ENCODE measurements around the gene HLA-DMB. TPM values are rescaled to one million over a fixed set of nuclear protein-coding genes. Genes with fewer than 3 reads are reported as not detected.
"Not testable (repeated sequence)": the region's sequence is repeated elsewhere in the genome, so short reads cannot be mapped to it uniquely, and the experiment has no call there.

The HLA-DMB gene
- total RNA-seq, 2 experiments from 2014 or later = 14.4 to 14.7 TPM

DNA sequence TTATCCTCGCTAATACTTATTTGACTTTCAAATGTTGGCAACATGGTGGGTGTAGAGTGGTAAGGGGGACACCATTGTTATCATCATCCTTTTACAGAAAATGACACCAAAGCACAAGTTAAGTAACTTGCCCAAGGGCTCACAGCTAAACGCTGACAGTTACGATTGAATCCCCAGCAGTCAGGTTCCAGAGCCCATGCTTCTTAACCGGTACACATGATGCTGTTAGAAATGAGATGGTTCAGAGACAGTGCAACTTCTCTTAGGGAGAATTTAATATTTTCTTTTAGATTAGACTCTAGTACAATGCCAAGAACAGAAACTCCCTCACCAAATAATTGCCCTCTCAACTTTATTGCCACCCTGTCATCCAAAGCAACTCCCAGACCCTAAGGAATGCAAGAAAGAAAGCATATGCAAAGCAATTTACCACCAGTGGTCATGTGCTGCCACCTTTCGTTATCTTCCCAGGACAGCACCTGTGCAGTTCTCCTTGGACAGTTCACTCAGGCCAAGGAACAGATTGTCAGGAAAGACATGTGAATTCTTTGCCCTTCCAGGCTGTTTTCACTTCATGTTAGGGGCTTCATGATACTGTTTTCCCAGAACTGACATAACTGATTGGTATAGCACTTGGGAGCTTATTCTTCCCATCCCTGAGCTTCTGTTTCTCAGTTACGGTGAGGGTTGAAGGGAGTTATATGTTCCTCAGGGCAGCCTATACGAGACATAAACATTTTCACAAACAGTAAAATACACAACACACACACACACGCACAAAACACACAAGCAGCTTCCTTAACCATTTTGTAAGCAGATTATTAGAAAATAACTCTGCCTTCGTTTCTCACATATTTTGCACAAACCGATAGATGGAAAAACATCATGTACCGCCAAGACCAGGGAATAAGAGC, 7.0 kb upstream of the HLA-DMB start:
- no peak for ATAC-seq
- POLR2A ChIA-PET = interaction anchor here (13.5 kb wide), 1 partner anchor 22 kb away, joined by 307 read pairs; the partner anchor contains the start of gene BRD2
- CTCF ChIA-PET = interaction anchor here (0.6 to 2.6 kb wide), 20 partner anchors 8 to 322 kb away, joined by 3 to 62 read pairs (median 4); partner anchors contain the start of genes BRD2 and TAP2
- Mint-ChIP-seq H3K4me1 (ENCODE audit: low read depth) (peaks cover 78% of the 10 kb centered on the region), H3K9me3 (ENCODE audit: insufficient read depth) (no peaks in the 10 kb centered on the region), H3K27me3 (ENCODE audit: low read depth) (no peaks in the 10 kb centered on the region), H3K27ac (no peak overlapping the region), H3K36me3 (ENCODE audit: low read depth) (peaks cover 11% of the 10 kb centered on the region), H3K4me3 (no peak overlapping the region)
- peak; percentile 67 for DNase-seq

DNA sequence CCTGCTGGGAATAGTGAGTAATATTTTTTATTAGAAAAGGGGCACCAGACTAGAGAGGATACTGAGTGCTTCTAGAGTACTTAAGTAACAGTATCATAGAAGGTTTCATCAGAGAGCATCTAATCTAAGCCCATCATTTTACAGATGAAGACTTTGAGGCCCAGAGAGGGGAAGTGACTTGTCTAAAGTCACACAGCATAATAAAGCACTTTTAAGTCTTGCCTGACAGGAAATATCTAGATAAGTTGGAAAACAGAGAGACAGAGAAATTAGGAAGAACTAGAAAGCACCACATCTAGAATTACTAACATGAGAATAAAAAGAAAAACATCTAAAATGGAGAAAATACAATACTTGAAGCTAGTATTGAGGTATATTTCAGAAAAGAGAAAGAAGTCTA, 6.1 kb upstream of the HLA-DMB start:
- Mint-ChIP-seq H3K4me3 (no peak overlapping the region), H3K36me3 (ENCODE audit: low read depth) (peaks cover 11% of the 10 kb centered on the region), H3K27me3 (ENCODE audit: low read depth) (no peaks in the 10 kb centered on the region), H3K27ac (no peak overlapping the region), H3K9me3 (ENCODE audit: insufficient read depth) (no peaks in the 10 kb centered on the region), H3K4me1 (ENCODE audit: low read depth) (peaks cover 78% of the 10 kb centered on the region)
- ChIA-PET CTCF (interaction anchor here (0.9 to 2.6 kb wide), 13 partner anchors 12 to 108 kb away, joined by 3 to 62 read pairs (median 6); partner anchors contain the start of genes BRD2 and TAP2), POLR2A (interaction anchor here (13.5 kb wide), 1 partner anchor 23 kb away, joined by 307 read pairs; the partner anchor contains the start of gene BRD2)
- ATAC-seq = no peak
- DNase-seq = no peak

DNA sequence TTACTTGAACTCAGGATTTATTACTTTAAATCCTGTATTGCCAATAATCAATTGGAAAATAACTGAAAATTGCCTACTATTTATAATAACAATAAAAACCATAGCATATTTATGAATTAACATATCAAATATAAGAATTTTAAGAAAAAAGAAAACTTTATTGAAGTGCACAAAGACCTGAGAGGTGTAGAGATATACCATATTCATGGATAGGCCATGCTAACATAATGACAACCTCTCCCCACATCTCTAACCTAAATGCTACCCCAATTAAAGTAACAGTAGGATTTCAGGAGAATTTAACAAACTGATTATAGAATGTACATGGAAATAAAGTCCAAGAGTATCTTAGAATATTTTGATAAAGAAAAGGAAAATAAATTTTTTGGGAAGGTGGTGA, 5.1 kb upstream of the HLA-DMB start:
- no peak overlapping the region for H3K27ac Mint-ChIP-seq
- H3K27me3 Mint-ChIP-seq (ENCODE audit: low read depth) = no peaks in the 10 kb centered on the region
- H3K4me3 Mint-ChIP-seq = no peak overlapping the region
- peaks cover 11% of the 10 kb centered on the region for H3K36me3 Mint-ChIP-seq (ENCODE audit: low read depth)
- ATAC-seq (no peak), DNase-seq (no peak)
- H3K9me3 Mint-ChIP-seq (ENCODE audit: insufficient read depth) = no peaks in the 10 kb centered on the region
- peaks cover 86% of the 10 kb centered on the region for H3K4me1 Mint-ChIP-seq (ENCODE audit: low read depth)
- POLR2A ChIA-PET = no interaction called here
- CTCF ChIA-PET = no interaction called here

DNA sequence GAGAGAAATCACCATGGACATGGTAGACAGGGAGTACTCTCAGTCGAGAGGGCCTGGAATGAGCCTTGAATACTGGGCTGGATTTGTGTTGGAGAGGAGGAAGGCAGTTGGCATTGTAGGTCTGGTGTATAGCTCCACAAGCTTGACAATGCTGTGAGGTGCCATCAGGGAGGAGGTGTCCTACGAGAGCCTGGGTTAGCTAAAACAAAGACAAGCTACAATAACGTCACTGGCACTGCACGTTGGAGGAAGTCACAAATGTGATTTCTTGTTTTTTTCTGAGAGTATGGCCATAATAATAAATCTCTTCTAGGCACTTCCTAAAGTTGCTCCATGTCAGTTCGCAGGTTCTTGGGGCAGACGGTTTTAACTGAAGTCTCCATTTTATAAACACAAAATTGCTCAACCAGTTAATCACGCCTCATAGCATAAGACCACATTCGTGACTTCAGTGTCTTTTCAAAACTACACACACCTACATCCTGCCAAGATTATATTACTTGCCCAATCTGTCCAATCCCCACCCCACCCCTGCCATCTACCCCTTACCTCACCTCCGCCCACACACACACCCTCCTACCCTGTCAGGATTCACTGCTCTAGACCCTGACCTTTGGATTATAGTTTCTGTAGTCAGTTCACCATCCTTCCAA, 4.4 kb upstream of the HLA-DMB start:
- CTCF ChIA-PET = interaction anchor here (1.2 to 15.9 kb wide), 7 partner anchors 10 to 107 kb away, joined by 5 to 519 read pairs (median 32); partner anchors contain the start of genes BRD2, HLA-DMA and TAP2
- peak overlapping the region; percentile 13 for H3K4me3 Mint-ChIP-seq
- ATAC-seq = no peak

DNA sequence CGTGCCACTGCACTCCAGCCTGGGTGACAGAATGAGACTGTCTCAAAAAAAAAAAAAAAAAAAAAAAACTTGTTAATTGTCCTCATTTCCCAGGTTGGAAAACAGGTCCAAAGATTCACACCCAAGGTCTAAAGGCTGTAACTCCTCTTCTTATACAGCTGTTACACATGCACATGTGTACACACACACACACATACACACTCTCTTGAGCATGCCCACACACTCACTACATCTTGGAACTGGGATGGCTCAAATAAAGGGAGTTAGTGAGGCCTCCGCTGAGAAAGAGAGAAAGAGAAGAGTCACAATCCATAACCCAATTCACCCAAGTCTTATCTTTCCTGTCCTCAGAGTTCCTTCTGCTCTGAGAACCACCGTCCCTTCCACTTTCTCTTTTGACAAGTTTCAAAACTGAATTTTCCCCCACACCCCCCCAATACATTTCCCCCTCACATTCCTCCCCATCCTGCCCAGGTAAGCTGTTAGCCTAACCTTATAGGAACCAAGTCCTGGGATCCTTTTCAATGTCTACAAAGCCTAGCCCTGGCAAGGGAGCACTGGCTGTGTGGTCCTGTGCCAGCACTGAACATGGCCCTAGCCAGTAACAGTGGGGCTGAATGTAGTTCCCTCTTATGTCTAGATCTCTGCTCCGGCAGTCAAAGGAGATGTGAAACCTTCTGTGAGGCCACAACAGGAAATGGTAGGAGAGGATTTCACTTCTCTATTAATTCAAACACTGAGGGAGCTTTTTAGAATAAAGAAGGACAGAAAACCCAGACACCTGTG, 3.2 kb upstream of the HLA-DMB start:
- ATAC-seq (peak; percentile 68), DNase-seq (peak; percentile 69)
- Mint-ChIP-seq H3K27me3 (ENCODE audit: low read depth) (no peaks in the 10 kb centered on the region), H3K27ac (peak overlapping the region; percentile 98), H3K36me3 (ENCODE audit: low read depth) (peaks cover 5% of the 10 kb centered on the region), H3K9me3 (ENCODE audit: insufficient read depth) (no peaks in the 10 kb centered on the region), H3K4me3 (peak overlapping the region; percentile 82), H3K4me1 (ENCODE audit: low read depth) (peaks cover 82% of the 10 kb centered on the region)
- ChIA-PET CTCF (interaction anchor here (0.6 to 15.9 kb wide), 9 partner anchors 11 to 105 kb away, joined by 3 to 519 read pairs (median 23); partner anchors contain the start of genes BRD2, HLA-DMA and TAP2), POLR2A (interaction anchor here (0.6 to 7.2 kb wide), 9 partner anchors 9 to 106 kb away, joined by 3 to 220 read pairs (median 4); partner anchors contain the start of genes BRD2, HLA-DMA and TAP2)

More for the DNA sequence above, 4.4 kb upstream of the HLA-DMB start:
- H3K4me1 Mint-ChIP-seq (ENCODE audit: low read depth) = peaks cover 88% of the 10 kb centered on the region
- peak overlapping the region; percentile 98 for H3K27ac Mint-ChIP-seq
- POLR2A ChIA-PET = interaction anchor here (0.6 to 7.2 kb wide), 7 partner anchors 8 to 59 kb away, joined by 3 to 220 read pairs (median 4); partner anchors contain the start of genes BRD2 and HLA-DMA
- peaks cover 11% of the 10 kb centered on the region for H3K36me3 Mint-ChIP-seq (ENCODE audit: low read depth)
- peak; percentile 48 for DNase-seq
- no peaks in the 10 kb centered on the region for H3K9me3 Mint-ChIP-seq (ENCODE audit: insufficient read depth)
- H3K27me3 Mint-ChIP-seq (ENCODE audit: low read depth) = no peaks in the 10 kb centered on the region

DNA sequence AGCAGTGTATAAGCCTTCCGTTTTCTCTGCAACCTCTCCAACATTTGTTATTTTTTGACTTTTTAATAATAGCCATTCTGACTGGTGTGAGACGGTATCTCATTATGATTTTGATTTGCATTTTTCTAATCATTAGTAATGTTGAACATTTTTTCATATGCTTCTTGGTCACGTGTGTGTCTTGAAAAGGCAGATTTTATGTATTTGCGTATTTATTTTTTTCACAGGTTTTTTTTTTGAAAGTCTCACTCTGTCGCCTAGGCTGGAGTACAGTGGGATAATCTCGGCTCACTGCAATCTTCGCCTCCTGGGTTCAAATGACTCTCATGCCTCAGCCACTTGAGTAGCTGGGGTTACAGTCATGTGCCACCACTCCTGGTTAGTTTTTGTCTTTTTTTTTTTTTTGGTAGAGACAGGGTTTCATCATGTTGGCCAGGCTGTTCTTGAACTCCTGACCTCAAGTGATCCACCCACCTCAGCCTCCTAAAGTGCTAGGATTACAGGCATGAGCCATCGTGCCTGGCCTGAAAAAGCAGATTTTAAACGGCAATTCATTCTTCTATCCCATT, 1.8 kb upstream of the HLA-DMB start:
- not testable (repeated sequence) for DNase-seq; H3K27me3 Mint-ChIP-seq (ENCODE audit: low read depth); H3K9me3 Mint-ChIP-seq (ENCODE audit: insufficient read depth); ATAC-seq
- Mint-ChIP-seq H3K4me1 (ENCODE audit: low read depth) (peaks cover 78% of the 10 kb centered on the region), H3K4me3 (peak overlapping the region; percentile 82), H3K27ac (peak overlapping the region; percentile 78), H3K36me3 (ENCODE audit: low read depth) (peaks cover 12% of the 10 kb centered on the region)
- ChIA-PET POLR2A (interaction anchor here (0.7 to 7.2 kb wide), 8 partner anchors 7 to 100 kb away, joined by 3 to 220 read pairs (median 3); partner anchors contain the start of genes BRD2, HLA-DMA, PSMB9 and TAP1), CTCF (interaction anchor here (0.7 to 15.9 kb wide), 12 partner anchors 9 to 828 kb away, joined by 3 to 519 read pairs (median 16); partner anchors contain the start of genes BRD2, HLA-DMA, TAP1 and TAP2)

DNA sequence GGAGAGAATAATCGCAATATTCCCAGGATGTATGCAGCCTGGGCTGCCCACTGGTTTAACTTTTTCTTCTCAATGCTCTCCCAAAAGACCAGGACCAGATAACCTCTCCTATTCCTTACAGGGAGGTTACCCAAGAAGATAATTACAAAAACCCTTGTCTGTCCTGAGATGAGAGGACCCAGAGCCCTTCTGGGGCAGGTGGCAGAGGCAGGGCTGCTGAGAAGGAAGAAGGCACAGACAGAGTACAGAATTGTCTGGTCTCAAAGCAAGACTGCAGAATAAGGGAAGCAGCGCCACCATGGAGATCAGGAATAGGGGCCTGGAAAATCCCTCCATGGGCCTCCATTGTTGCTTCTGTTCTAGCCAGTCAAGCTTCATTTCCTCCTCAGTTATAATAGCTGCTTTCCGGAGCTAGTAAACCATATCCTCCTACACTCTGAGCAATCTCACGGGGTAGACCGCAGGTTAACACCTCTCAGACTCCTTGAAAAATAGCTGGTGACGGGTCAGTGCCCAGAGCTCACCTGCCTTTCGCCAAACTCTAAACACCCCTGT, 463 bp upstream of the HLA-DMB start:
- no peaks in the 10 kb centered on the region for H3K27me3 Mint-ChIP-seq (ENCODE audit: low read depth)
- H3K4me1 Mint-ChIP-seq (ENCODE audit: low read depth) = peaks cover 70% of the 10 kb centered on the region
- POLR2A ChIA-PET = interaction anchor here (0.6 to 7.2 kb wide), 13 partner anchors 9 to 1276 kb away, joined by 3 to 220 read pairs (median 4); partner anchors contain the start of genes BRD2, GPANK1, HLA-DMA and PSMB9
- DNase-seq (peak; percentile 73), ATAC-seq (peak; percentile 72)
- peak overlapping the region; percentile 86 for H3K4me3 Mint-ChIP-seq
- H3K9me3 Mint-ChIP-seq (ENCODE audit: insufficient read depth) = no peaks in the 10 kb centered on the region
- CTCF ChIA-PET = interaction anchor here (0.6 to 15.9 kb wide), 12 partner anchors 8 to 103 kb away, joined by 3 to 519 read pairs (median 9); partner anchors contain the start of genes BRD2, HLA-DMA and TAP2
- peak overlapping the region; percentile 97 for H3K27ac Mint-ChIP-seq
- peaks cover 12% of the 10 kb centered on the region for H3K36me3 Mint-ChIP-seq (ENCODE audit: low read depth)

DNA sequence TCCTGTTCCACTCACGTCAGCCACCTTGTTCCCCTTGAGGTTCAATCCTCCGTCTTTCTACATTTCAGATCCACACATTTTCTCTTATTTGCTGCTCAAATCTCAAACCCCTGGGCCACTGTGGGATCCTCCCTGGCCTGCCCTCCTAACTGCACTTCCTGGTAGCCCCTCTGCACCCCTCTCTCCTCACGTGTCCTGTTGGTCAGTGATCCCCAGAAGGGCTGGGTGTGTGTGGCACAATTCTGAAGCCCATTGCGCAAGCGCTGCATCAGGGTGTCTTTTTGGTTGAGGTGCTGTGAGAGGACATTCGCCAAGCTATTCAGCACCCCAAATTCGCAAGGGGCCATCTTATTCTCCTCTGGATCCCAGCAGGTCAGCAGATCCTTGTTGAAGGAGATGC, 2.3 kb downstream of the HLA-DMB start:
- peaks cover 10% of the 10 kb centered on the region for H3K36me3 Mint-ChIP-seq (ENCODE audit: low read depth)
- H3K9me3 Mint-ChIP-seq (ENCODE audit: insufficient read depth) = no peaks in the 10 kb centered on the region
- ATAC-seq (no peak), DNase-seq (no peak)
- POLR2A ChIA-PET = interaction anchor here (2.2 to 7.2 kb wide), 3 partner anchors 15 to 33 kb away, joined by 8 to 220 read pairs (median 101); partner anchors contain the start of genes BRD2 and HLA-DMA
- no peak overlapping the region for H3K27ac Mint-ChIP-seq
- CTCF ChIA-PET = interaction anchor here (1.3 to 15.9 kb wide), 2 partner anchors 16 to 46 kb away, joined by 9 to 519 read pairs; partner anchors contain the start of gene HLA-DMA
- H3K27me3 Mint-ChIP-seq (ENCODE audit: low read depth) = no peaks in the 10 kb centered on the region
- no peak overlapping the region for H3K4me3 Mint-ChIP-seq
- peaks cover 52% of the 10 kb centered on the region for H3K4me1 Mint-ChIP-seq (ENCODE audit: low read depth)

DNA sequence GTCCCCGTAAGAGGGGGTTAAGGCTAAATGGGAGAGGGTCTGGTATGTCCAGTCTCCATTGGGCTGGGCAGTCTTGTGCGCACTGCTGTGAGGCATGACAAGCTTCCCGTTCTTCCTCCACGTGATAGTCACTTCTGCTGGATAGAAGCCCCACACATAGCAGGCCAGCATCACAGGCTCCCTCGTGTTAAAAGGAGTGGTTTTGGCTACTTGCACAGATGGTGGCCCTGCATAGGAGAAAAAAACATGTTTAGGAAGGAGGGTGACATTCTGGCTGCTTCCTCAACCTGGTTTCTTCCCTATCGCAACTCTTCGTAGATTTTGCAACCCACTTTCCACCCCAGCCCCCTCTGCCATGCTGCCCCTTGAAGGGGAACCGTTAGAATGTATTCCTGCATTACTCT, 3.6 kb downstream of the HLA-DMB start:
- H3K9me3 Mint-ChIP-seq (ENCODE audit: insufficient read depth) = no peaks in the 10 kb centered on the region
- POLR2A ChIA-PET = interaction anchor here (7.2 kb wide), 1 partner anchor 33 kb away, joined by 101 read pairs; the partner anchor contains the start of gene BRD2
- peaks cover 42% of the 10 kb centered on the region for H3K4me1 Mint-ChIP-seq (ENCODE audit: low read depth)
- DNase-seq (no peak), ATAC-seq (no peak)
- H3K27me3 Mint-ChIP-seq (ENCODE audit: low read depth) = peaks cover 3% of the 10 kb centered on the region
- H3K36me3 Mint-ChIP-seq (ENCODE audit: low read depth) = peaks cover 6% of the 10 kb centered on the region
- CTCF ChIA-PET = interaction anchor here (1.0 to 15.9 kb wide), 2 partner anchors 18 to 48 kb away, joined by 5 to 519 read pairs; partner anchors contain the start of gene HLA-DMA
- H3K27ac Mint-ChIP-seq = no peak overlapping the region
- no peak overlapping the region for H3K4me3 Mint-ChIP-seq

All from activated CD8-positive, alpha-beta T cell treated with anti-CD3 and anti-CD28 coated beads, Interleukin-2, amount 10 ng/mL, durations not matched to agents 7 days and 5 days (primary cell).